Panc1 (cell line): ENCODE results near the gene SLC41A3. TPM values are rescaled to one million over a fixed set of nuclear protein-coding genes. Genes with fewer than 3 reads are reported as not detected.

ENCODE experiments used
- ATAC-seq: fragments of 200-7000 bp; cut with Tn5 transposase; 2 replicates; pipeline ENCODE4 v1.9.1; 2020; ENCODE audit warnings: mild to moderate bottlenecking, moderate library complexity
- BruUV-seq: library from RNA; stranded (reverse); fragments of 400-500 nt; replicated peaks from 2 replicates; lab custom pipeline; 2021; lab: Mats Ljungman, UMichigan
- CTCF ChIA-PET: fragments of 300-600 bp; sonication (Branson Sonifier 250); formaldehyde crosslinking; loops from one replicate; lab custom pipeline; 2022; ENCODE audit warnings: antibody characterized with exemption; lab: Charles Lee
- POLR2A ChIA-PET: fragments of 300-600 bp; sonication (Branson Sonifier 250); formaldehyde crosslinking; loops from one replicate; lab custom pipeline; 2022; ENCODE audit warnings: antibody characterized with exemption; lab: Charles Lee
- DNase-seq: peaks from one replicate; pipeline ENCODE4 v3.0.0-alpha.2; 2010; ENCODE audit warnings: low read depth, low spot score
- H3K27ac ChIP-seq: 2 replicates; pipeline ENCODE4 v1.5.1; 2011; ENCODE audit warnings: mild to moderate bottlenecking, low read length, inconsistent platforms
- H3K27me3 ChIP-seq: fragments of 200-500 bp; sonication (Bioruptor generic); 2 replicates; pipeline ENCODE4 v1.6.0; 2014; ENCODE audit warnings: low read length, inconsistent platforms; ENCODE audit not compliant: control insufficient read depth, insufficient read depth
- H3K36me3 ChIP-seq: fragments of 200-500 bp; sonication (Bioruptor generic); 2 replicates; pipeline ENCODE4 v1.5.1; 2014; ENCODE audit warnings: inconsistent platforms, mild to moderate bottlenecking, low read length, moderate library complexity; ENCODE audit not compliant: control insufficient read depth, insufficient read depth
- H3K4me1 ChIP-seq: 2 replicates; pipeline ENCODE4 v1.5.1; 2011; ENCODE audit warnings: inconsistent platforms, mild to moderate bottlenecking, low read length, moderate library complexity; ENCODE audit not compliant: control insufficient read depth, insufficient read depth
- H3K4me3 ChIP-seq, 2 experiments: 2 replicates each; pipeline ENCODE4 v1.5.1; 2011 to 2012; ENCODE audit warnings: low read depth in 2 of 2, low read length in 2 of 2, mild to moderate bottlenecking in 2 of 2, inconsistent platforms in 1 of 2, moderate library complexity in 1 of 2
- H3K9me3 ChIP-seq: fragments of 200-500 bp; sonication (Bioruptor generic); 2 replicates; pipeline ENCODE4 v1.5.1; 2014; ENCODE audit warnings: low read depth, mild to moderate bottlenecking, inconsistent platforms, low read length, moderate library complexity; ENCODE audit not compliant: control insufficient read depth, insufficient read depth
- CTCF ChIP-seq: fragments of 450-650 bp; IDR thresholded peaks from 2 replicates; pipeline ENCODE4 v1.5.1; 2017; ENCODE audit warnings: mild to moderate bottlenecking
- POLR2AphosphoS5 ChIP-seq: IDR thresholded peaks from 2 replicates; pipeline ENCODE4 v1.6.1; 2012; ENCODE audit warnings: mild to moderate bottlenecking, low read depth, low read length, moderate library complexity
- SIN3A ChIP-seq: IDR thresholded peaks from 2 replicates; pipeline ENCODE4 v1.6.1; 2012; ENCODE audit warnings: low read depth, mild to moderate bottlenecking, low read length, moderate library complexity, borderline replicate concordance; ENCODE audit not compliant: insufficient read depth
- TCF7L2 ChIP-seq: IDR thresholded peaks from 2 replicates; pipeline ENCODE4 v1.6.1; 2011; ENCODE audit warnings: mild to moderate bottlenecking, low read depth, low read length, inconsistent platforms
- in situ Hi-C: cut with HindIII; loops from 2 replicates; pipeline ENCODE4 v1.10.0; 2016; ENCODE audit warnings: low sequenced_read_pairs, low pct_unique_long_range_greater_than_20kb
- intact Hi-C: fragments of 100-400 bp; cut with micrococcal nuclease; formaldehyde crosslinking; loops from one replicate; pipeline ENCODE4 v1.10.0; 2022; ENCODE audit not compliant: unreplicated experiment
- total RNA-seq: library from RNA; stranded (reverse); gene quantifications from one replicate; pipeline ENCODE4 v1.2.1, GENCODE V29; 2021; ENCODE audit not compliant: unreplicated experiment
- TF ChIP-seq, protein P1 (sequence below), 2 experiments: IDR thresholded peaks; 2 replicates each; pipeline ENCODE4 v1.6.1; 2011 to 2012; ENCODE audit warnings: low read depth in 2 of 2, control low read depth in 1 of 2, low read length in 1 of 2, mild to moderate bottlenecking in 1 of 2, moderate library complexity in 1 of 2; ENCODE audit not compliant: insufficient read depth in 1 of 2

The SLC41A3 gene
- total RNA-seq, 1 experiment from 2014 or later: 39.0 TPM

DNA sequence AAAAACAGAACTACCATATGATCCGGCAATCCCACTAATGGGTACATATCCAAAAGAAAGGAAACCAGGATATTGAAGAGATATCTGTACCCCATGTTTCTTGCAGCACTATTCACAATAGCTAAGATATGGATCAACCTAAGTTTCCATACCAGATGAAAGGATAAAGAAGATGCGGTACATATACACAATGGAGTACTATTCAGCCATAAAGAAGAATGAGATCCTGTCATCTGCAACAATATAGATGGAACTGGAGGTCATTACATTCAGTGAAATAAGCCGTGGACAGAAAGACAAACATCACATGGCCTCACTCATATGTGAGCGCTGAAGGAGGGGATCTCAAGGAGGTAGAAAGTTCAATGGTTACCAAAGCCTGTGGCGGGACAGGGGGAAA lies 3.0 kb downstream of the SLC41A3 start:
- Histone ChIP-seq H3K4me3 (no peak overlapping the region), H3K4me1 (peaks cover 17% of the 10 kb centered on the region), H3K27ac (no peak overlapping the region), H3K27me3 (no peaks in the 10 kb centered on the region), H3K36me3 (no peaks in the 10 kb centered on the region), H3K9me3 (no peaks in the 10 kb centered on the region)
- ATAC-seq (no peak), DNase-seq (no peak)
- in situ Hi-C loops: no loop called here
- intact Hi-C loops: no loop called here
- POLR2A ChIA-PET: no interaction called here
- no peak for TF ChIP-seq POLR2AphosphoS5
- TF ChIP-seq CTCF: no peak
- TF ChIP-seq, protein P1, sequence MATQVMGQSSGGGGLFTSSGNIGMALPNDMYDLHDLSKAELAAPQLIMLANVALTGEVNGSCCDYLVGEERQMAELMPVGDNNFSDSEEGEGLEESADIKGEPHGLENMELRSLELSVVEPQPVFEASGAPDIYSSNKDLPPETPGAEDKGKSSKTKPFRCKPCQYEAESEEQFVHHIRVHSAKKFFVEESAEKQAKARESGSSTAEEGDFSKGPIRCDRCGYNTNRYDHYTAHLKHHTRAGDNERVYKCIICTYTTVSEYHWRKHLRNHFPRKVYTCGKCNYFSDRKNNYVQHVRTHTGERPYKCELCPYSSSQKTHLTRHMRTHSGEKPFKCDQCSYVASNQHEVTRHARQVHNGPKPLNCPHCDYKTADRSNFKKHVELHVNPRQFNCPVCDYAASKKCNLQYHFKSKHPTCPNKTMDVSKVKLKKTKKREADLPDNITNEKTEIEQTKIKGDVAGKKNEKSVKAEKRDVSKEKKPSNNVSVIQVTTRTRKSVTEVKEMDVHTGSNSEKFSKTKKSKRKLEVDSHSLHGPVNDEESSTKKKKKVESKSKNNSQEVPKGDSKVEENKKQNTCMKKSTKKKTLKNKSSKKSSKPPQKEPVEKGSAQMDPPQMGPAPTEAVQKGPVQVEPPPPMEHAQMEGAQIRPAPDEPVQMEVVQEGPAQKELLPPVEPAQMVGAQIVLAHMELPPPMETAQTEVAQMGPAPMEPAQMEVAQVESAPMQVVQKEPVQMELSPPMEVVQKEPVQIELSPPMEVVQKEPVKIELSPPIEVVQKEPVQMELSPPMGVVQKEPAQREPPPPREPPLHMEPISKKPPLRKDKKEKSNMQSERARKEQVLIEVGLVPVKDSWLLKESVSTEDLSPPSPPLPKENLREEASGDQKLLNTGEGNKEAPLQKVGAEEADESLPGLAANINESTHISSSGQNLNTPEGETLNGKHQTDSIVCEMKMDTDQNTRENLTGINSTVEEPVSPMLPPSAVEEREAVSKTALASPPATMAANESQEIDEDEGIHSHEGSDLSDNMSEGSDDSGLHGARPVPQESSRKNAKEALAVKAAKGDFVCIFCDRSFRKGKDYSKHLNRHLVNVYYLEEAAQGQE (IDR thresholded peaks at IDR 0.05; ENCODE audit: insufficient read depth in 1 of 2, low read depth in 2 of 2, low read length in 1 of 2): no peak
- TF ChIP-seq SIN3A: no peak
- no peak for TF ChIP-seq TCF7L2
- CTCF ChIA-PET: no interaction called here
- BruUV-seq: no TSS peak

GRCh38 chr3:126078866-126079265 lies 5.1 kb downstream of the SLC41A3 start:
- peaks cover 13% of the 10 kb centered on the region for H3K4me1 ChIP-seq
- H3K27me3 ChIP-seq: no peaks in the 10 kb centered on the region
- no TSS peak for BruUV-seq
- in situ Hi-C loops: no loop called here
- CTCF ChIA-PET: no interaction called here
- H3K9me3 ChIP-seq: peaks cover 1% of the 10 kb centered on the region; the same call in 1 of the 2 replicates
- DNase-seq (no peak), ATAC-seq (no peak)
- H3K27ac ChIP-seq: no peak overlapping the region
- no peak overlapping the region for H3K4me3 ChIP-seq
- POLR2A ChIA-PET: no interaction called here
- intact Hi-C loops: no loop called here
- TF ChIP-seq TCF7L2 (no peak), SIN3A (no peak), CTCF (no peak), POLR2AphosphoS5 (no peak)
- TF ChIP-seq, protein P1 (IDR thresholded peaks at IDR 0.05; ENCODE audit: insufficient read depth in 1 of 2, low read depth in 2 of 2, low read length in 1 of 2): no peak
- H3K36me3 ChIP-seq: no peaks in the 10 kb centered on the region
